Stimulated activated CD8-positive, alpha-beta memory T cell treated with anti-CD3 and anti-CD28 coated beads, Interleukin-7, amount 100 ng/mL, for 1 hour (primary cell): Measurements from ENCODE around the gene SPTSSA.
"Not testable (repeated sequence)": the region's sequence is repeated elsewhere in the genome, so short reads cannot be mapped to it uniquely, and the experiment has no call there.

Experiments used
- DNase-seq, 2 donors: peaks; one replicate each; pipeline ENCODE4 v3.0.0-alpha.2; 2020; ENCODE audit warnings: low read depth in 2 of 2

SPTSSA gene

GRCh38 chr14:34472706-34473279 is 10.8 kb upstream of the SPTSSA start:
- DNase-seq = no peak

DNA sequence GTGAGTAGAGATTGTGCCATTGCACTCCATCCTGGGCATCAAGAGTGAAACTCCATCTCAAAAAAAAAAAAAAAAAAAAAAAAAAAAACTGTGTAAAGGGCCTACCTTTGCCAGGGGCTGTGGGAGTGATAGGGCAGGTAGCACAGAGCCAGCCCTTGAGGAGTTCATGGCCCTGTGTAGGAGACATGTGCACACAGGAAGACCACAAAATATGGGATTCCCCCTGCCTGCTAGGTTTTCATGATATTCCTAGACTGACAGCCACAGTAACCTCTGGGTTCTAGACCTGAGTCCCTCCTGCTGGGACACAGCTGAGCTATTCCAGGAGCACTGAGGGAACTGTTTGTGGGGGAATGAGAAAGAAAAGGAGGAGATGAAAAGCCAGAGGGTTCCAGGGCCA is 8.3 kb upstream of the SPTSSA start:
- DNase-seq = no peak

DNA sequence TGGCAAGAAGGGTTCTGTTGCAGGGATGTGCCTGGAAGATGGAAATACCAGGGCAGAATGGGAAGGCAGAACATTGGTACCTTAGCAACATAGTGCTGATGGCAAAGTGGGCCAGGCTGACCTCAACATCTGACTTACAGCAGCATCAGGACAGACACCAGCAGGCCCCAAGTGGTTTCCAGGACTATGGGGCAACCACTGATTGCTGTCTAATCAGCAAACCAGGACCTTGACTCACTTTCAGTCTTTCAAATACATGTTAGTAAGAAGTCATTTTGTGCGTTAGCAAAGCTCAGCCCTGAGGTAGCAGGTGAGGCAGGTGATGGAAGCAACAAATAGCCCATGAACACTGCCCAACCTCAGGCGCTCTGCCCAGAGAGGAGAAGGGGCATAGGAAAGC is 4.7 kb upstream of the SPTSSA start:
- DNase-seq = no peak

- no peak for DNase-seq
Measured at GRCh38 chr14:34465069-34465859, 3.2 kb upstream of the SPTSSA start.

DNA sequence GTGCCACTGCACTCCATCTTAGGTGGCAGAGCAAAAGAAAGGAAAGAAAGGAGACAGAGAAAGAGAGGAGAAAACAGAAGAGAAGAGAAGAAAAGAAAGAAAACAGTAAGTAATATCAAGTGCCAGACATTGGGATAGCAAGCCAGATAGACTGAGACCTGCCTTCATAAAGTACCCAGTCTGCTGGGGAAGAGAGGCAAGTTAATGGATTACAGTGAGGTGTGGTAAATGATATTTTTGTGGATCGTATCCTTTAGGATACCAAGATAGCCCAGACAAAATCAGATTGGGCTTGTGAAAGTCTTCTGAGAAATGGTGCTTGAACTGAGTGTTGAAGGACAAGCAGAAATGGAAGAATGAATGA is 1.5 kb upstream of the SPTSSA start:
- DNase-seq = no peak

DNA sequence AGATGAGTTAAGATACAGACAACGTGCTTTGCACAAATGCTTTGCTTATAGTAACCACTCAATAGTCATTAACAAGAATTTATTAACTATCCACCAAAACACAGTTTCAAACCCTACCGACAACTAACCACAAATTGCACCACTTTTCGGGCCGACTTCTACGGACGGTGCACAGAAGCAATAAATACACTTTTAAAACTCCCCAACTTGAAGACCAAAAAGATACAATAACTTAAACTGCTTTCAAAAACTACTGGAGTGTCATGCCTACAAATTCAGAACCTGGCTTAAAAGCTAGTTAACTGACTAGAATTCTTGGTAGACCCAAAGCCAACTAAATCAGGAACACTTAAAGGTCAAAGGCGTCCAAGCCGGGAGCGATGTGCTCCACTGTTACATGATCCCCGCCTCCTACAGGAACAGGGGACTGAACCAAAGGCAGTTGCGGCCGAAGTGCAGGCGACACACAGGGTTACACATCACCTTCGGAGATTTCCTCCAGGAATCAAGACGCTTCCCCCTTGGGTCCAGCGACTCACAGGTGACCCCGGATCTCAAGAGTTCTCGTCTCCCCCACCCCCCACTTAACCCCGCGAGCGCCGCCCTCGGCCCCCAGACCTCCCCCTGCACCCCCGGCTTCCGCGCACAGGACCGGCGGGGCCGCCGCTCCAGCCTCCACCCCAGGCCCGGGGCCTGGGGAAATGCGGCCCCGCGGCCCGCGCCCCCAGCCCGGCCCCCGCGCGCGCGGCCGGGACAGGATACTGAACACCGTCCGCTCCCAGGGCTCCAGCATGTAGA is 507 bp downstream of the SPTSSA start:
- peak in 1 of 2 donors; percentile 5 for DNase-seq

GRCh38 chr14:34460841-34461240 is 1.2 kb downstream of the SPTSSA start:
- no peak for DNase-seq

GRCh38 chr14:34460295-34460694 is 1.7 kb downstream of the SPTSSA start:
- no peak for DNase-seq

DNA sequence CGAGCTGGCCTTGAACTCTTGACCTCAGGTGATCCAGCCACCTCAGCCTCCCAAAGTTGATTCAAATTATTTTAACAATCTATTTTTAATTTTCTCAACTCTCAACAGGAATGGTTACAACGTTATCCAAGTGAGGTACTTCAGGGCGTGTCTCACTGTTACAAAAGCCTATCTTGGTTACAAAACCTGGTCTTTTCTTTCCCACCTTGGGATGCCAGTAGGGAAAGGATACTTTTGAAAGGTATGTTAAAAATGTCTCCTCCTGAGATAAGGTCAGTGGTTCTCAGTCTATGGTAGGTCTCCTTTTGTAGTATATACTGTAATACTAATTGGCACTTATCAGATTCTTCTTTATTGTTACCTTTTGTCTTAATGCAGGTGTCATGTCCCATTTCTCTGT is 4.9 kb downstream of the SPTSSA start:
- no peak for DNase-seq

DNA sequence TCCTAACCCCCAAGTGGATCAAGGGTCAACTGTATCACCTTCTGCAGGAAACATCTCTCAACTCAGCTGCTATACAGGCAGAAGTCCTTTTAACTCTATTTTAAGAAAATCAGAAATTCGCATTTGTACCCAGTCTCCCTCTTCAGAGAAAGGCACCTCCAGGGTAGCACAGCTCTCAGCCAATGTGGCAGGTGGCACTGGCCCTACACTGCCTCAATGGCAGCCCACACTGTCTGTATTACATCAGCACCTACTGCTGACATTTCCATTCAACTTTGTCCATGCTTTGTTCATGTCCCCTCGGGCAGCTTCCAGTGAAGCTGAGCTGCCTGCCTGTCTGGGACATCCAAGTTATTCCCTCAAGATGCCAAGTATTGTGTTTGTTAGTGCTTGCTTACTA is 8.8 kb downstream of the SPTSSA start:
- no peak for DNase-seq

DNA sequence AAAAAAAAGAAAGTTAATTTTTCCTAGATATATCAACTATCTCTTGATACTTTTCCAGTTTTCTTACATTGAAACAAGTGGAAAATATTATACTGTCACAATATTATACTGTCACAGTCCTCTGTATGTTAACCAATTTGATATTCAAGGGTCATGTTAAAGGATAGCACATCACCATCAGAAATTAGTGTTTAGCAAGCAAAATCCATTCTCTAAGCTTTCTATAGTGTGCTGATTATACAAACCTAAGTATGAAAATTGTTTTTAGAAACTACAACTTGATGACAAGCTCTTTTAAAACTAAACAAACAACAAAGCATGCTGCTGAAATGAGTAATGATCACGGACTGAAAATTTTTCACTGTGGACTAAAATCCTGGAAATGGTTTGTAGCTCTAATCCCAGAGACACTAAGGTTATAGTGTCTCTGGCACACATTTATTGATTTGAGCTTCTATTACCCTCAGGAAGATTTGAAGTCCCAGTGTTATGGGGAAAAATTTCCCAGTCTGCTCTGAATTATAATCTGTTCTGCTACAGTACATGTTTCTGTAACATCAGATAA is 9.7 kb downstream of the SPTSSA start:
- DNase-seq = no peak

DNA sequence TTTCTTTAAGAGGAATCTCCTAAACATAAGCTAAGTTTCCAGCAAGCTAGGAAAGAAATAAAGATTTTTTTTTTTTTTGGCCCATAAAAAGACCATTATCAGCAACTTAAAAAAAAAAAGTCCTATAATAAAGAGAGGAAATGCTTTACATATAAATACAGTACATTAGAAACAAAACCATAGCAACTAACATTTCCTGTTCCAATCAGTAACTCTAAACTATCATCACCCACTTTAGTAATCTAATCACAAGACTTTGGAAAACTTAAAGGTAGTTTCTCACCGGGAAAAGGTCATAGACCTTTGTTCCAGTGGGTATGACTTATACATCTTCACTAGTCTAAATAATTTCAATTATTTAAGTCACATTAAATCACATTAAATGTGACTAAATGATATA is 11.1 kb downstream of the SPTSSA start:
- DNase-seq = no peak

GRCh38 chr14:34450542-34450915 is 11.5 kb downstream of the SPTSSA start:
- DNase-seq = no peak

GRCh38 chr14:34449819-34450541 is 12.1 kb downstream of the SPTSSA start:
- no peak for DNase-seq

DNA sequence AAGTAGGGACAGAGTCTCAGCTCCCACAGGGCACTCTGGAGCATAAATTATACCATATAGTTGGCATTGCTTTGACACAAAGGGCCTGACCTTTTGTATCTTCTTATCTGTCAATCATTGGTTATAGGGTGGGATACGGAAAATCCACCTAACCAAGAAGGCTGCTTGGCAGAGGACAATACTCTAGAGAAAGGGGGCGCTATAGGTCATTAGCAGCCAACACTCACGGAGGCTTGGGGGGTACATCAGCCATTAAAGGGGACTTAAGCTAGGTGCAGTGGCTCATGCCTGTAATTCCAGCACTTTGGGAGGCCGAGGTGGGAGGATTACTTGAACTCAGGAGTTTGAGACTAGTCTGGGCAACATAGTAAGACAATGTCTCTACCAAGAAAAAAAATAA is 22.9 kb downstream of the SPTSSA start:
- DNase-seq = no peak

DNA sequence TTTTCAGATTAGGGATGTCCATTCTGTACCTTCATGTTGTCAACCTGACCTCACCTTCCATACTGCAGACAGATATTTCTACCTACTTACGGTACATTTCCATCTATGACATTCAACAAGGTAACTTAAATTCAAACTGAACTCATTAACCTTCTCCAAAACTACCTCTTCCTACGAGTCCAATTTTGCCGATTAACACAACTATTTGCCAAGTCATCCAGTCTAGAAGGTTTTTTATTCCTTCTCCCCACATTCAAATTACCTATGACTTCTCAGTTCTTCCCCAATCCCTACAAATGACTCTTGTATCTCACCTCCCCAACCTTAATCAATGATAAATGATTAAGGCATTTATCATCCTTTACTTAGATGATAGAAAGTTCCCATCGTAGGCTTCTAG is 23.6 kb downstream of the SPTSSA start:
- DNase-seq = no peak

DNA sequence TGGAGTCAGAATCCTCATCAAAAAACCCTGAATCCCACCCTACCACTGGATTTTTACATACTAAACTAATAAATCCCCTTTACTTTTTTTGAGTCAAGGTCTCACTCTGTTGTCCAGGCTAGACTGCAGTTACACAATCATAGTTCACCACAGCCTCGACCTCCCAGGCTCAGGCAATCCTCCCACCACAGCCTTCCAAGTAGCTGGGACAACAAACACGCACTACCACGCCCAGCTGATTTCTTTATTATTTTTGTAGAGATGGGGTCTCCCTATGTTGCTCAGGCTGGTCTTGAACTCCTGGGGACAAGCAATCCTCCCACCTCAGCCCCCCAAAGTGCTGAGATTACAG is 24.3 kb downstream of the SPTSSA start:
- no peak for DNase-seq

GRCh38 chr14:34436960-34437728 is 24.9 kb downstream of the SPTSSA start:
- no peak for DNase-seq

DNA sequence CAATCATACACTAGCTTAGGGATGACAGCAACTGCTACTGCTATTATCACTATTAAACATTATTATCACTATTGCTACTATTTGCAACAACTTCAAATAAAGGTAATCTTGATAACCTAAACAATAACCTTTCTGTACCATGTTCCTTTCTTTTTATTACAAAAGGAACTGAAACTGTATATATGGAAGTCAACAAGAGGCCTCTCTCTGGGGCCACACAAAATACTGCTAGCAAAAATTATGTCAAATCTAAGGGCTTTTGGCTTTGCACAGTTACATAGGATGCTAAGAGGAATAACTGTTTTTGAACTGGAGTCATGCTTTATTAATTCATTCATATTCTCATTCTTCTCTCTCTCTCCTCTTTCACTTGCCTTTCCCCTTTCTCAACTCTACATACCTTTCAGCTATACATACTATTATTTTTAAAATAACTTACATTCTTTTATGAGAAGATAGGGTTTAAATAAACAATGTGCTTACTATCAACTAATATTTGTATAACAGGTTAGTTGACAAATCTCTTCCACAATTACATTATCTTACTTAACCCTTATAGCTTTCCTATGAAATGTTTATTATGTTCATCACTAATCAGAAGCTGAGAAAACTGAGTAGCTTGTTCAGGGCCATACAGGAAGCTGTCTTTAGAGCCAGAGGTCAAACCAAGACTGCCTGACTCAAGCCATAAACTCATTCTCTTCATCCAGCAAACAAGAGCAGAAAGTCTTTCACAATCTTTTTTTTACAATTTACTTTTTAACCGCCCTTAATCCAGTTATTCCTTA is 25.7 kb downstream of the SPTSSA start:
- DNase-seq = no peak

GRCh38 chr14:34433957-34434356 is 28.1 kb downstream of the SPTSSA start:
- DNase-seq = no peak

- DNase-seq = not testable (repeated sequence)
Measured at GRCh38 chr14:34428102-34428466, 34.0 kb downstream of the SPTSSA start.
